Myocyte (in vitro differentiated cells): ENCODE data around the gene ANAPC10. TPM values are rescaled to one million over a fixed set of nuclear protein-coding genes. Genes with fewer than 3 reads are reported as not detected.
A peak's percentile ranks its signal among the peaks of the same experiment; 100 is the strongest.

ENCODE experiments used
- DNase-seq: peaks from one replicate; pipeline ENCODE4 v3.0.0-alpha.2; 2012; ENCODE audit warnings: low read depth
- total RNA-seq: library from RNA; depleted of rRNA; stranded (reverse); fragments of >200 nt; gene quantifications from 2 replicates; pipeline ENCODE4 v1.2.3, GENCODE V29; 2014

Gene ANAPC10
- total RNA-seq, 1 donor from 2014 or later = 26.6 TPM

DNA sequence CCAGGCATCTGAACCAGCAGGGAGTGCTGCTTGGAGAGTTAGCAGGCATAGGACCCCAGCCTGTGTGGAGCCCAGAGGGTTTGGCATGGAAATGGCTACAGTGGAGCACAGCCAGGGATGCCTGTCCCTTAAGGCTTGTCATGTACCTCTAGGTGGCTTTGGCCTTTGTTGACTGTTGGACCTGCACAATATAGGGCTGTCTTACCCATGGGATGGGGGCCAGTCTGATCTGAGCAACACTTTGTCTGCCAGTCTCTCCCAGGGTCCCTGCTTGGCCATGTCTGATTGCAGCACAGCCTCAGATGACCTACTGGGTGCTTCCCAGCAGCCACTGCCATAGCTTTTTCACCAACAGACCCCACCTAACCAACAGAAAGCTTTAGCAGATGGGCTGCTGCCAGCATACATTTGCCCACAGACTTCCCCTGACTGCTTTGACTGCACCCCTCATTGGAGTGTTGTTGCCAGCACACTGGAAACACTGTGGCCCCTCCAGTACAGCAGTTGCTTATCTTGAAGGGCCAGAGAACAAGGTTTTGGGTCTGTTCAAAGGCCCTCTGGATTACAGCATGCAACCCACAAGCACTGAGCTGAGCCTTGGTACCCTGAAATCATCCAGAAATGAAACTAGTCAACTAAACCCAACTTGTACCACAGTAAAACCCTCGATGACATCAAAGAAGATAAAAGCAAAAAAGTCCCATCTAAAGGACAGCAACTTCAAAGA lies 22.1 kb downstream of the ANAPC10 start:
- no peak for DNase-seq

- no peak for DNase-seq
Measured at GRCh38 chr4:145071560-145071959, 26.4 kb downstream of the ANAPC10 start.

- no peak for DNase-seq
Measured at GRCh38 chr4:145069361-145069760, 28.6 kb downstream of the ANAPC10 start.

DNA sequence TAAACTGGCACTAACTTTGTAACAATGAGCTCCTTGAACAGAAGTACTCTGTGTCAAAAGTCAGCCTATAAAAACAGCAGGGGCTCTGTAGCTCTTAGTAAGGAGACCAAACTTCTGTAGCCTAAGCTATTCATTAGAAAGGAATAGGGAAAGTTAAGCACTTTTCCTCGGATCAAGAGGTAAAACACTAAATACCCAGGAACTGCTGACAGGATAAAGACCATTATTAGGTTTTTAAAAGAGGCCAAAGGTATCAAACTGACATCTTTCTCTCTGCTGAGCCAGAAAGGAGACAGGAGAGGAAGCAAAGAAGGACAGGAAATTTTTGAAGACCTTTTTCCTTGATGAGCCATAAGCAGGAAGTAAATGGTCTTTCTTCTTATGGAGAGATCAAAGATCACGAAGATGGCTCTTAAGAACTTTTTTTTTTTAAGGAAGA lies 31.9 kb downstream of the ANAPC10 start:
- no peak for DNase-seq

DNA sequence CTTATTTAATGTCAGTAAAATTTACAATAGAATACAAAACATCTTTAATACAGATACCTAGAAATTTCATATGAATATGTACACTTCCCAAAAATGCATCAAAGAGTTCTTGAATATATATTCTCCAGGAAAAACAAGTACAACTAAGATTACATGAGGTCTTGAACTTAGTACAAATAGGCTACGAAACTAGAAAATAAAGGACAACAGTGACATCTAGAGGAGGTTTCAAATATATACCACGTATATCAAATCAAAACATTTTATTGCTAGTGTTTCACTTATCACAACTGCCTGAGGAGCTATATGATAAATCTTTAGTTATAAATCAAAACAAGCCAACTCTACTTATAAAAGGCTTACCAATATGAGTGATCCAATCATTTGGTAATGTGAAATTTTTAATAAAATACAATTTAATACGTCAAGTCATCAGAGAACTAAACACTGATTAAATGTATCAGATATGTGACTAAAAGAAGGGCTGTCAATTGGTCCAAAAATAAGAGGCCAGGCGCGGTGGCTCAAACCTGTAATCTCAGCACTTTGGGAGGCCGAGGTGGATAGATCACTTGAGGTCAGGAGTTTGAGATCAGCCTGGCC lies 36.6 kb downstream of the ANAPC10 start:
- DNase-seq = peak; percentile 64

GRCh38 chr4:145058256-145058655 lies 39.7 kb downstream of the ANAPC10 start:
- DNase-seq = no peak

DNA sequence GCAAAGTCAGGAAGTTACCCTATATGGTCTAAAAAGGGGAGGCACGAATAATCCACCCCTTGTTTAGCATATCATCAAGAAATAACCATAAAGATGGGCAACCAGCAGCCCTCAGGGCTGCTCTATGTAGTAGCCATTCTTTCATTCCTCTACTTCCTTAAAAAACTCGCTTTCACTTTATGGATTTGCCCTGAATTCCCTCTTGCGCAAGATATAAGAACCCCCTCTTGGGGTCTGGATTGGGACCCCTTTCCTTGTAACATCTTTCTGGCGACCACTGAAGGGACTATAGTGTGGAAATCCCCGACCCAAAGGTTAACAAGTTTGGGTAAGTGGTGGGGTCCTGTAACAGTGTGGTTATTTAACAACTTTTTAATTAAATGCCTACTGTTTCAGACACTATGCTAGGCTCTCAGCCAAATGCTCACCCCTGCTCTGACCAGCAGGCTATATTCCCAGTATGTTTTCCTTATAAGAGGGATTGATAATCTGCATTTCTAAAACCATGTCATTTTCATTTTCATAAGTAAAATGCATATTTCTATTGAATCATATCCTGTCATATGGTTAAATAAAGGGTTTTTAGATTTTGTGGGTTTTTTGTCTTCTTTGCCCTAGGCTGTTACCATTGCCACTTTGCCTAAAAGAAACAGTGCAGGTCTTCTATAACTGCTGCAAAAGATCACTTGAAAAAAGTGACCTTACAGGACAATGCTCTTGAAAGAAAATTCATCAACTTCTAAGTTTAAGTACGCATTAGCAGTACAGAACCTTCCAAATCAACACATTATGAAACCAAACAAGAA lies 41.5 kb downstream of the ANAPC10 start:
- DNase-seq = no peak

- no peak for DNase-seq
Measured at GRCh38 chr4:145055533-145056257, 42.3 kb downstream of the ANAPC10 start.

DNA sequence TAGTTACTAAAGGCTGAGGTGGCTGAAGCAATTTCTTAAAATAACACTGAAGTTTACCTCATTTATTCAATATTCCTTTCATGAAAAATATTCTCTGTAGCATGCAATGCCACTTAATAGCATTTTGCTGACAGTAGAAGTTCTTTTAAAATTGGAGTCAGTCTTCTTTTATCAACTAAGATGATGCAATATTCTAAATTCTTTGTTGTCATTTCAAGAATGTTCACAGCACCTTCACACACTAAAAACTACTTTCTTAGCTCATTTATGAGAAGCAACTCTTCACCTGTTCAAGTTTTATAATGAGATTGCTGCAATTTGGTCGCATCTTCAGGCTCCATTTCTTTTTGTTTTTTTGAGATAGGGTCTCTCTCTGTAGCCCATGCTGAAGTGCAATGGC lies 48.8 kb downstream of the ANAPC10 start:
- no peak for DNase-seq

DNA sequence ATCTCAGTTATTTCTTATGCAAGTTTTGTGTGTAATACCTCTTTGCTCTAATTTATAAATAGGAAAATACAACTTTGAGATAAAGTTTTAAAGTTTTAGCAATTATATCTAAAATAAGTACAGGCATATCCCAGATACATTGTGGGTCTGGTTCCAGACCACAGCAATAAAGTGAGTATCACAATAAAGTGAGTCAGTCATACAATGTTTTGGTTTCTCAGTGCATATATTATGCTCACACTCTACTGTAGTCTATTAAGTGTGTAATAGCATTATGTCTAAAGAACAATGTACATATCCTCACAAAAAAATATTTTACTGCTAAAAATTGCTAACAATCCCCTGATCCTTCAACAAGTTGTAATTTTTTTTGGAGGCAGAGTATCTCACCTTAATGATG lies 49.2 kb downstream of the ANAPC10 start:
- DNase-seq = no peak

DNA sequence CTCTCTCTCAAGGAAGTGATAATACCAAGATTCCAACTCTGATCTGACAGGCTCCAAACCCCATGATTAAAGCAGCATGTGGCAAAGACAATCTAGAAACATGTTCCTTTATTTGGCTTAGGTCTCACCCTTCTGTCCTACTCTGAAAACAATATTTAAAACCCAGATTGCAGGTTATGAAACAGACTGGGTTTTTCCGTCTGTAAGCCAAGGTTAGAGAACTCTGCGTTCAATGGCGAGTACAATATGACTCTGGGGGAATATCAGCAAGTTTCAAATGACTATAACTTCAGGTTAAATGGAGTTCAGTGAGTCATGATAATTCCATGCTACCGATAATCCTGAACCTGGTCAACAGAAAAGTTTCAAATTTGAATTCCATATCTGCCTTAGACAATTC lies 50.8 kb downstream of the ANAPC10 start:
- DNase-seq = no peak

- peak; percentile 40 for DNase-seq
Measured at GRCh38 chr4:145045180-145045579, 52.8 kb downstream of the ANAPC10 start.

- DNase-seq = no peak
Measured at GRCh38 chr4:145044341-145044740, 53.7 kb downstream of the ANAPC10 start.

DNA sequence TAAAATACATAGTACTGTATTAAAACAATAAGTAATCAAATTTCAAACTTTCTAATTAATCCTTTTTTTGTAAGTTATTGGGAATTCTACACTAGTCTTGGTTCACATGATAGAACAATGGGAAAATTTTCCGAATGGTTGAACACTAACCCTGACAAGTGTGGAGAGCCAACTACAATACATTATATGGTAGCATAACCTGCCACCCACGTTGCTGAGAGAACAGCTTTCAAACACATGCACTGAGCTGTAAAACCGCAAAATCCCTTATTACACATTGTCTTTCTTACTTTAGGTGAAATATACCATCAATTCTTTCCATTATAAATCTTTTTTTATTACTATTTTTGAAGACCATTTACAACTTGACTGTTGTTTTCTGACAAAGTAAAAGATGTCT lies 54.7 kb downstream of the ANAPC10 start:
- DNase-seq = no peak

DNA sequence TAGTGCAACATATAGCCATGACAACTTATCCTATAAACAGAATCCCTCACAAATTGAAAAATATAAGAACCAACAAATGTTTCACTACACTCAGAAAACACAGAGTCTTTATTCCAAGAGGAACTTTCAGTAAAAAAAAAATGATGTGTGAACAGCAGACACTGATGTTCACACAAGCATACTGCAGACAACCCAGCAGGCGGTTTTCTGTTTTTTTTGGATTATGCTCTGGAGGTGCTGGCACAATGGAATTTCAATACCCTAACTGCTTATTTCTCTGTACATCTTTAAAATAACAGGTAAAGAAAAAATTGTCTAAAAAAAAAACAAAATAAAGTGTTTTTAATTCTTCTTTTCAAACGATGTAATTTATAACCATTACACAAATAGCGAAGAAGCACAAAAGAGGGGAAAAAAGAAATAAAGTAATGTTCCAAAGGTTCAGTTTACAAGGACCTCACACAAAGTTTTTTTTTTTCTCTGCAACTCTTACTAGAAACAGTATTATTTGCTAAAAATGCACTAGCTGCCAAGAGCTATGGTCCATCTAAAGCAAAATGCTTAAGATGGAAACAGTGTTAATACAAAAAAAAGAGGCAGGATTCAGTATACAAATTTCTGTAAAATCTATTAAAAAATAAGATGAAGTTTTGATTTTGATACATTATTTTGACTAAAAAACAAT lies 55.3 kb downstream of the ANAPC10 start:
- DNase-seq = no peak

GRCh38 chr4:145041378-145041777 lies 56.6 kb downstream of the ANAPC10 start:
- DNase-seq = no peak

DNA sequence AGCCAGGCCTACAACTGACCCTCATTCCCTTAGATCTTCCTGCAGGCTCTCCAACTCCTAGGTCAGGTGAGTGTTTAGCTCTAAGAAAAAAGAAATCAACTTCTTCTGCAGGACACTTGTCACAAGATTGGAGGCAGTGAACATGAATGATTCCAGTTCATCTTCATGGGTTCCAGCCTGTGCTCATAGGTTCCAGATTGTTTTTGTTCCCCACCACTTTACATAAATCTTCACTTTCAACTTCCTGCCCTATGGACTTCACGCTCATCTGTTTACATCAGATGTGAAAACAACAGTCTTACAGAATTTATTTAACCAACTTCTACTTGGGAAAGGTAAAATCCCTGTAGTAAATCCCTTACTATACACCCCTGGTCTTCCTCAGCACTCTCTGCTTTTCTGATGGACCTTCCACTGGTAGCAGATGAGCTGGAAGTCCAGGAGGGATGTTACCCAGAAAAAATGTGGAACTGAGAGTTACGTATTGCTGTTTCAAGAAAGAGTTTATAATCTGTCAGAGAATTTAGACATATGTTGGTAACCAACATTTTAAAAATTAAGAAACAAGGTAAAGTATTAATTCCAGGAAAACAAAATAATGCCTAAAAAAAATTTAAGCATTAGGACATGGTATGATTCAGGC lies 62.4 kb downstream of the ANAPC10 start:
- no peak for DNase-seq

DNA sequence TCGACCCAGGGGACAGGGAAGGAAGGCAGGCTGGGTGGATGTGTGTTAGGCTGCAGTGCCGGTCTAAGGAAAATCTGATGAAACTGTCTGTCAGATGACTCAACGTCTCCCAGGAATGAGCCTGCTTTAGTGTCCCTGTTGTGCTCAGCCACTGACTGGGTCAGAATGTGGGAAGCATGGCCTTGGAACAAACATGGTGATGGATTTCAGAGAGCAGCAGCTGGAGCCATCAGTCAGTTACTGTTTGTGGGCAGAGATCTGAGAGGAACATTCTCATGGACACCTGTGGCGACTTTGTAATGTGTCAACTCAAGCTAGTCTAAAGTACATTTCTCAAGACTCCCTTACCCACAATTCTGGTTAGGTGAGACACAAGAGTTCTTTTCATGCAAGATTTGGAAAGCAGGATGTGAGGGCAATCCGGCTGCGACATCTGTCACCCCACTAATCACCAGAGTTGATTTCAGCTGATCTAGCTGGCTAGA lies 63.2 kb downstream of the ANAPC10 start:
- DNase-seq = peak; percentile 100

DNA sequence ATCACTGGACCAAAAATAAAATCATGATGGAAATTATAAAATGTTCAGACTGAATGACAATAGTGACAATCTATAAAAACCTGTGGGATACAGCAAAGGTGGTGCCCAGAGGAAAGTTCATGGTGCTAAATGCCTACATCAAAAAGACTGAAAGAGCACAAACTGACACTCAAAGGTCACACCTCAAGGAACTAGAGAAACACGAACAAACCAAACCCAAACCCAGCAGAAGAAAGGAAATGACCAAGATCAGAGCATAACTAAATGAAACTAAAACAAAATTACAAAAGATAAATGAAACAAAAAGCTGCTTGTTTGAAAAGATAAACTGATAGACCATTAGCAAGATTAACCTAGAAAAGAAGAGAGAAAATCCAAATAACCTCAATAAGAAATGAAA lies 78.7 kb downstream of the ANAPC10 start:
- no peak for DNase-seq

DNA sequence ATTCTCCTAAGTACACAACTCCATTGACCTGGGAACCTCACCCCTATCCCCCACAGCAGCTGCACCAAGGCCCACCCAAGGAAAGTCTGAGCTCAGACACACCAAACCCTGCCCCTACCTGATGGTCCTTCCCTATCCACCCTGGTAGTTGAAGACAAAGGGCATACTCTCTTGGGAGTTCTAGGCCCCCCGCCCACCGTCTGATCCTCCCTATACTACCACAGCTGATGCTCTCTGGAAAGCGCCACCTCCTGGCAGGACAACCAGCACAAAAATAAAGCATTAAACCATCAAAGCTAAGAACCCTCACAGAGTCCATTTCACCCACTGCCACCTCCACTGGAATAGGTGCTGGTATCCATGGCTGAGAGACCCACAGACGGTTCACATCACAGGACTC lies 83.6 kb downstream of the ANAPC10 start:
- DNase-seq = no peak
